K562 treated with DMSO at 1 percent for 48 hours (cell line): ENCODE data around the gene APOL1. TPM values are rescaled to one million over a fixed set of nuclear protein-coding genes. Genes with fewer than 3 reads are reported as not detected.

Experiments used
- total RNA-seq: library from RNA; unstranded; fragments of 300-600 nt; gene quantifications from 2 replicates; pipeline ENCODE4 v1.2.3, GENCODE V29; 2022; ENCODE audit warnings: low replicate concordance; ENCODE audit errors: extremely low read depth

APOL1 gene, protein sequence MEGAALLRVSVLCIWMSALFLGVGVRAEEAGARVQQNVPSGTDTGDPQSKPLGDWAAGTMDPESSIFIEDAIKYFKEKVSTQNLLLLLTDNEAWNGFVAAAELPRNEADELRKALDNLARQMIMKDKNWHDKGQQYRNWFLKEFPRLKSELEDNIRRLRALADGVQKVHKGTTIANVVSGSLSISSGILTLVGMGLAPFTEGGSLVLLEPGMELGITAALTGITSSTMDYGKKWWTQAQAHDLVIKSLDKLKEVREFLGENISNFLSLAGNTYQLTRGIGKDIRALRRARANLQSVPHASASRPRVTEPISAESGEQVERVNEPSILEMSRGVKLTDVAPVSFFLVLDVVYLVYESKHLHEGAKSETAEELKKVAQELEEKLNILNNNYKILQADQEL
- not detected in 2 replicates for total RNA-seq

DNA sequence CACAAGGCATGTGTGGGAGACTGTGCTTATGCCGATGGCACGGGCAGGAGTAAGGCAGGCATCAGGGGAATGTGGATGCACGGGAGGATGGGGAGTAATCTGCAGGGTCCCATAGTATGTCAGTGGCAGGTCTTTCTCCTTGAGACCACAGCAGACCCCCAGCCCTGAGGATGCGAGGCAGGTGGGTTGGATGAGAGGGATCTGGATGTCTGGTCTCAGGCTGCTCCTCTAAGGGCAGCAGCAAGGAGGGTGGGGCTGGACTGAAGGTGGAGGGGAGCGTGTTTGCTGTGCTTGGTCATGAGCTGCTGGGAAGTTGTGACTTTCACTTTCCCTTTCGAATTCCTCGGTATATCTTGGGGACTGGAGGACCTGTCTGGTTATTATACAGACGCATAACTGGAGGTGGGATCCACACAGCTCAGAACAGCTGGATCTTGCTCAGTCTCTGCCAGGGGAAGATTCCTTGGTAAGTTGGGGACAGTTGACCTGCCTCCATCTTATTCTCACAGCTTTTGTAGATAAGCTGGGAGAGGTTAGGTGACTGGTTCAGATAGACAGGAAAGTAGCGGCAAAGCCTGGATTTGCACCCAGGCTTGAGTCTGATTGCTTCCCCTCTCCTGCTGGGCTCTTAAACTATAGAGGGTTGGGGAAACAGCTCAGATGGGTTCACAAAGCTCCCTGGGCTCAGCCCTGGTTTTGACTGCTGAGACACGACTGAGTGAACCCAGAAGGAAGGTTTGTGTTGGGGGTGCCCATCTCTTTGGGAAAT is at the start of gene APOL1:
APOL1 (plus strand) TSS at position 380 of the 769 bp plus-strand sequence. CDS start 1,823 bp downstream, outside the sequence.

DNA sequence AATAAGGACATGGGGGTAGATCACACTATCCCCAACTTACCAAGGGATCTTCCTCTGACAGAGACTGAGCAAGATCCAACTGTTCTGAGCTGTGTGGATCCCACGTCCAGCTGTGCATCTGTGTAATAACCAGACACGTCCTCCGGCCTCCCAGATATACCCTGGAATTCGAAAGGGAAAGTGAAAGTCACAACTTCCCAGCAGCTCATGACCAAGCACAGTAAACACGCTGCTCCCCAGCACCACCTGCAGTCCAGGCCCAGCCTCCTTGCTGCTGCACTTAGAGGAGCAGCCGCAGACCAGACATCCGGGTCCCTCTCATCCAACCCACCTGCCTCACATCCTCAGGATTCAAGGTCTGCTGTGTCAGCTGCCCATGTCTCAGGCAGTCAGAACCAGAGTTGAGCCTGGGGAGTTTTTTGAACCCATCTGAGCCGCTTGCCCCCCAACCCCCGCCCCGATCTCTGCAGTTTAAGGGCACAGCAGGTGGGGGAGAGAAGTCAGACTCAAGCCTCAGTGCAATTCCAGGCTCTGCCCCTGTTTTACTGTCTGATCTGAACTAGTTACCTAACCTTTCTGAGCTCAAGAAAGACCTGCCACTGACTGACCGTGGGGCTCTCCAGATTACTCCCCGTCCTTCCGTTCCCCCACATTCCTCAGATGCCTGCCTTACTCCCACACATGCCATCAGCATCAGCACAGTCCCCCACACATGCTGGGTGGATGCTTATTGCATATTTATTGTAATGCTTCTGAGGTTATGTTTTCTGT is 13.3 kb upstream of the APOL1 start, which contains the start of gene APOL2:
APOL2 (minus strand) TSS at position 127 of the 771 bp plus-strand sequence. CDS start 6,365 bp downstream, outside the sequence.

Other genes starting within 250 kb of the APOL1 start
- gene RBFOX2, start 224.3 kb upstream of the APOL1 start, total RNA-seq = not detected in 2 replicates
- not detected in 2 replicates for gene APOL3, start 92.4 kb upstream of the APOL1 start, total RNA-seq
- not detected in 2 replicates for gene APOL4, start 51.3 kb upstream of the APOL1 start, total RNA-seq
- not detected in 2 replicates for gene APOL2, start 13.6 kb upstream of the APOL1 start, total RNA-seq
- 138 TPM in 1 of 2 replicates, not detected in the other for gene MYH9, start 134.8 kb downstream of the APOL1 start, total RNA-seq
- gene TXN2, start 228.5 kb downstream of the APOL1 start, total RNA-seq = not detected in 2 replicates